Epithelial cell of esophagus (primary cell): ENCODE measurements around the gene APBB2.

Experiments used
- DNase-seq: peaks from one replicate; pipeline ENCODE4 v3.0.0; 2010; ENCODE audit warnings: low read depth
- H3K4me3 ChIP-seq: 2 replicates; pipeline ENCODE4 v1.5.1; 2011; ENCODE audit warnings: mild to moderate bottlenecking, low read length, control low read depth
- CTCF ChIP-seq: IDR thresholded peaks from 2 replicates; pipeline ENCODE4 v1.5.1; 2011; ENCODE audit warnings: low read depth, mild to moderate bottlenecking, low read length, control low read depth, inconsistent platforms; ENCODE audit not compliant: insufficient read depth; ENCODE audit errors: missing control alignments

The APBB2 gene

GRCh38 chr4:40778090-40778489 lies 436.3 kb downstream of the APBB2 start:
- no peak overlapping the region for H3K4me3 ChIP-seq
- no peak for DNase-seq
- no peak for TF ChIP-seq CTCF

GRCh38 chr4:40769266-40769665 lies 445.1 kb downstream of the APBB2 start:
- no peak for DNase-seq
- H3K4me3 ChIP-seq = no peak overlapping the region
- TF ChIP-seq CTCF = no peak

- peak; percentile 64 for DNase-seq
- H3K4me3 ChIP-seq = no peak overlapping the region
- no peak for TF ChIP-seq CTCF
These were observed 451.1 kb downstream of the APBB2 start for GRCh38 chr4:40763228-40763716.
